ENCODE data around the gene ZDHHC21.
"Not testable (repeated sequence)": the region's sequence is repeated elsewhere in the genome, so short reads cannot be mapped to it uniquely, and the experiment has no call there.

ZDHHC21 gene

GRCh38 chr9:14678776-14679175, 14.5 kb downstream of the ZDHHC21 start:
- no peak for DNase-seq

- no peak for DNase-seq
Measured at GRCh38 chr9:14677872-14678271, 15.4 kb downstream of the ZDHHC21 start.

GRCh38 chr9:14677396-14677795, 15.8 kb downstream of the ZDHHC21 start:
- DNase-seq, result no peak

GRCh38 chr9:14674630-14675029, 18.6 kb downstream of the ZDHHC21 start:
- no peak for DNase-seq

- no peak for DNase-seq
Measured at GRCh38 chr9:14671377-14671776, 21.9 kb downstream of the ZDHHC21 start.

GRCh38 chr9:14670718-14671117, 22.5 kb downstream of the ZDHHC21 start:
- no peak for DNase-seq

- DNase-seq, result not testable (repeated sequence)
Measured at GRCh38 chr9:14664022-14664421, 29.2 kb downstream of the ZDHHC21 start.

- DNase-seq, result no peak
Measured at GRCh38 chr9:14662060-14662453, 31.2 kb downstream of the ZDHHC21 start.

GRCh38 chr9:14661421-14662059, 31.7 kb downstream of the ZDHHC21 start:
- DNase-seq, result no peak

GRCh38 chr9:14660721-14661120, 32.5 kb downstream of the ZDHHC21 start:
- DNase-seq, result no peak

GRCh38 chr9:14654932-14655331, 38.3 kb downstream of the ZDHHC21 start:
- no peak for DNase-seq

- DNase-seq, result no peak
Measured at GRCh38 chr9:14653511-14653910, 39.7 kb downstream of the ZDHHC21 start.

- no peak for DNase-seq
Measured at GRCh38 chr9:14652729-14653377, 40.4 kb downstream of the ZDHHC21 start.

- DNase-seq, result no peak
Measured at GRCh38 chr9:14650596-14650995, 42.6 kb downstream of the ZDHHC21 start.

GRCh38 chr9:14645648-14646047, 47.6 kb downstream of the ZDHHC21 start:
- no peak for DNase-seq

- no peak for DNase-seq
Measured at GRCh38 chr9:14640967-14641366, 52.3 kb downstream of the ZDHHC21 start.

- DNase-seq, result no peak
Measured at GRCh38 chr9:14640294-14640693, 52.9 kb downstream of the ZDHHC21 start.

- DNase-seq, result no peak
Measured at GRCh38 chr9:14633906-14634565, 59.2 kb downstream of the ZDHHC21 start.

- DNase-seq, result no peak
Measured at GRCh38 chr9:14633148-14633547, 60.1 kb downstream of the ZDHHC21 start.

- no peak for DNase-seq
Measured at GRCh38 chr9:14627513-14627912, 65.7 kb downstream of the ZDHHC21 start.

- no peak for DNase-seq
Measured at GRCh38 chr9:14618836-14619420, 74.3 kb downstream of the ZDHHC21 start.

- no peak for DNase-seq
Measured at GRCh38 chr9:14616188-14616982, 76.8 kb downstream of the ZDHHC21 start.

GRCh38 chr9:14608540-14608939, 84.7 kb downstream of the ZDHHC21 start:
- no peak for DNase-seq

Measured in stimulated activated CD8-positive, alpha-beta memory T cell treated with anti-CD3 and anti-CD28 coated beads, Interleukin-4, amount 100 ng/mL, for 48 hours (primary cell).